ENCODE data around the gene KNDC1. TPM values are rescaled to one million over a fixed set of nuclear protein-coding genes. Genes with fewer than 3 reads are reported as not detected.

The KNDC1 gene
- total and polyA plus RNA-seq, 2 experiments from 2014 or later, result 10.8 to 33.9 TPM

DNA sequence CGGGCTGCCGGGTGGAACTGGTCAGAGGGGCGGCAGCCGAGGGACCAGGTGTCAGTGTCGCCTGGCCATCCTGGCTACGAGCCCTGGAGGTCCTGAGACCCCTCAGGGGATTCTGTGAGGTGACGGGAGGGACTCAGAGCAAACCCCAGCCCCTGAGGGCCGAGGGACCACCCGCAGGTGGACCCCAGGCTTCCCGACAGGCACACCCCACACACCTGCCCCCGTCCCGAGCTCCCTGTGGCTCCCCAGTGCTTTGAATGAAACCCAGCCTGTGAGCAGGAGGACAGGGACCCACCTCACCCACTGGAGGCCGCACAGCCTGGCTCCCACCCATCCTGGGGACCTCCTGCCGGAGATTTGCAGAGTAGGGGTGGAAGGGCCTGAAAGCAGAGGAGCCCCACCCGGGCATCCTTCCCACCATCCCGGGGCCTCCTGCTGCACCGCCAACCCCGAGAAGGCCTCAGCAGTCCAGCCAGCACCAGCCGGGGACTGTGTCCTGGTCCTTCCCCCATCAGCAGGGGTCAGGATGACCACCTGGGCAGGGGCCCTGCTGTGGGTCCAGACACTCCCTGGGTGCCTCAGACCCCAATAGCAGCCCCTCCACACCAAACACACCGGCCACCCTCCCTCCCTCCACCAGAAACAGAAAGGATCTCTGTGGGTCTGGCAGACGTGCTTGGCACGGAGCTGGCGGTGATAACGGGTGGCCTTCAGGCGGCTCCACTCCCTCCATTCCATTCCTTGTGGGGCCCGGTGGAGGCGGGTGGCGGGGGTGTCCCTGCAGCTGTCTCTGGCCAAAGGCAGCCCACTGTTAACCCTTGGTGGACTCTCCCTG lies 91.6 kb downstream of the KNDC1 start:
- H3K27ac ChIP-seq, result no peak overlapping the region

DNA sequence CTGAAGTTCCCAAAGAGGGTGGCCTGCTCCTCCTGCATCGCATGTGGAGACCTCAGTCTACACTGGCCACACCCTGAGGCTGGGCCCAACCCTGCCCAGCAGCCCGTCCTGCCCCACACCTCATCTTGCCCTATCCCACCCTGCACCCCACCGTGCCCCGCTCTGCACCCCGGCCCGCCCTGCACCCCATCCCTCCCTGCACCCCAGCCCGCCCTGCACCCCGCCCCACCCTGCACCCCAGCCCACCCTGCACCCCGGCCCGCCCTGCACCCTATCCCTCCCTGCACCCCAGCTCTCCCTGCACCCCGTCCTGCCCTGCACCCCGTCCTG lies 92.2 kb downstream of the KNDC1 start:
- Histone ChIP-seq H3K27ac (no peak overlapping the region), H3K27me3 (no peaks in the 10 kb centered on the region), H3K4me1 (ENCODE audit: low read depth) (no peaks in the 10 kb centered on the region), H3K36me3 (no peaks in the 10 kb centered on the region), H3K4me3 (no peak overlapping the region), H3K9me3 (ENCODE audit: low read depth) (no peaks in the 10 kb centered on the region)
- TF ChIP-seq, protein P1, sequence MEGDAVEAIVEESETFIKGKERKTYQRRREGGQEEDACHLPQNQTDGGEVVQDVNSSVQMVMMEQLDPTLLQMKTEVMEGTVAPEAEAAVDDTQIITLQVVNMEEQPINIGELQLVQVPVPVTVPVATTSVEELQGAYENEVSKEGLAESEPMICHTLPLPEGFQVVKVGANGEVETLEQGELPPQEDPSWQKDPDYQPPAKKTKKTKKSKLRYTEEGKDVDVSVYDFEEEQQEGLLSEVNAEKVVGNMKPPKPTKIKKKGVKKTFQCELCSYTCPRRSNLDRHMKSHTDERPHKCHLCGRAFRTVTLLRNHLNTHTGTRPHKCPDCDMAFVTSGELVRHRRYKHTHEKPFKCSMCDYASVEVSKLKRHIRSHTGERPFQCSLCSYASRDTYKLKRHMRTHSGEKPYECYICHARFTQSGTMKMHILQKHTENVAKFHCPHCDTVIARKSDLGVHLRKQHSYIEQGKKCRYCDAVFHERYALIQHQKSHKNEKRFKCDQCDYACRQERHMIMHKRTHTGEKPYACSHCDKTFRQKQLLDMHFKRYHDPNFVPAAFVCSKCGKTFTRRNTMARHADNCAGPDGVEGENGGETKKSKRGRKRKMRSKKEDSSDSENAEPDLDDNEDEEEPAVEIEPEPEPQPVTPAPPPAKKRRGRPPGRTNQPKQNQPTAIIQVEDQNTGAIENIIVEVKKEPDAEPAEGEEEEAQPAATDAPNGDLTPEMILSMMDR (IDR thresholded peaks at IDR 0.05; ENCODE audit: low read depth, low read length), result no peak
- DNase-seq (ENCODE audit: low read depth in 1 of 2, low spot score in 1 of 2), result no peak

More for the DNA sequence above, 91.6 kb downstream of the KNDC1 start:
- no peaks in the 10 kb centered on the region for H3K4me1 ChIP-seq (ENCODE audit: low read depth)
- TF ChIP-seq, protein P1 (IDR thresholded peaks at IDR 0.05; ENCODE audit: low read depth, low read length), result no peak
- H3K4me3 ChIP-seq, result no peak overlapping the region
- no peak for DNase-seq (ENCODE audit: low read depth in 1 of 2, low spot score in 1 of 2)
- no peaks in the 10 kb centered on the region for H3K36me3 ChIP-seq
- no peaks in the 10 kb centered on the region for H3K9me3 ChIP-seq (ENCODE audit: low read depth)
- H3K27me3 ChIP-seq, result no peaks in the 10 kb centered on the region

DNA sequence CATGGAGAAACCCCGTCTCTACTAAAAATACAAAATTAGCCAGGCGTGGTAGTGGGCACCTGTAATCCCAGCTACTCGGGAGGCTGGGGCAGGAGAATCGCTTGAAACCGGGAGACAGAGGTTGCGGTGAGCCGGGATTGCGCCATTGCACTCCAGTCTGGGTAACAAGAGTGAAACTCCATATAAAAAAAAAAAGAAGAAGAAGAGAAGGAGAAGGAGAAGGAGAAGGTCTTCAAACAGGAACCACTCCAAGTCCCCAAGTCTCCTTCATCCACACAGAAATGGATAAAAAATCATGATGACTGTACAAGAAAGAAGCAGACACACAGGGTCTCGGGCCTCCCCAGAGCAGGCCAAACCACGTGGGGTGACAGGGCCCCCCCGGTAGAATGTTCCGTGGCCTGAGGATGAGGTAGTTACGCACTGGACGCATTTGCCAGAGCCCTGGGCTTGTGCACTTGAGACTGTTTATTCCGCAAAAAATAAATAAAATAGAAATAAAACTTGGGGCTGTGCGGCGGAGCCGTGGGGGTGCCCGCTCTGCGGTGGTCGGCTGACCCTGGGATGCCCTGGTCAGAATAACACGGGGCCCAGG lies 93.4 kb downstream of the KNDC1 start:
- no peak for DNase-seq (ENCODE audit: low read depth in 1 of 2, low spot score in 1 of 2)
- no peaks in the 10 kb centered on the region for H3K9me3 ChIP-seq (ENCODE audit: low read depth)
- H3K36me3 ChIP-seq, result no peaks in the 10 kb centered on the region
- no peak overlapping the region for H3K4me3 ChIP-seq
- H3K27me3 ChIP-seq, result no peaks in the 10 kb centered on the region
- H3K4me1 ChIP-seq (ENCODE audit: low read depth), result no peaks in the 10 kb centered on the region
- no peak overlapping the region for H3K27ac ChIP-seq
- TF ChIP-seq, protein P1 (IDR thresholded peaks at IDR 0.05; ENCODE audit: low read depth, low read length), result no peak

DNA sequence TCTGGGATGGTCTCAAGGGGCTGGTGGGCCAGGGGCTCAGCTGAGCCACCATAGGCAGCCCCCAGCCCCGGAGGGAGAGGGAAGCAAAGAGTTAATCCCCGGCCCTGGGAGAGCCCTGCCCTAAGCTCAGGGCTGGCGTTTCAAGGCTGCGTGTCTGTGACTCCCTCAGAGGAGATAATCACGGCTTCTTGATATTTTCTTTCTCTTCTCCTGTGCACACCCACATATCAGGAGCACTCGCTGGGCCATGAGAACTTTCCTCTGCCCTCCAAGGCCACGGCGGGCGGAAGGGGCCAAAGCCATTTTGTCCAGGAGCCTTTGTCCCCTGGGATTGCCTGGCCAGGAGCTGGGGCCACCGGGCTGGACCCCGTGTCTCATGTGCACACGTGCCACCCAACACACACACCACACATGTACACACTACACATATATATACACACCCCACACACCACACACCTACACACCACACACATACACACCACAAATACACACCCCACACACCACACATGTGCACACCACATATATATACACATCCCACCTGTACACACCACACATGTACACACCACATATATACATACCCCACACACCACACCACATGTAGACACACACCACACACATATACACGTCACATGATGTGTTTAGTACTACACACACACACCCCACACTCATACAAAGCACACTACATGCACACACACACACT lies 94.6 kb downstream of the KNDC1 start:
- TF ChIP-seq, protein P1 (IDR thresholded peaks at IDR 0.05; ENCODE audit: low read depth, low read length), result no peak
- Histone ChIP-seq H3K27ac (no peak overlapping the region), H3K9me3 (ENCODE audit: low read depth) (no peaks in the 10 kb centered on the region), H3K4me1 (ENCODE audit: low read depth) (no peaks in the 10 kb centered on the region), H3K36me3 (no peaks in the 10 kb centered on the region), H3K4me3 (no peak overlapping the region), H3K27me3 (no peaks in the 10 kb centered on the region)
- no peak for DNase-seq (ENCODE audit: low read depth in 1 of 2, low spot score in 1 of 2)

DNA sequence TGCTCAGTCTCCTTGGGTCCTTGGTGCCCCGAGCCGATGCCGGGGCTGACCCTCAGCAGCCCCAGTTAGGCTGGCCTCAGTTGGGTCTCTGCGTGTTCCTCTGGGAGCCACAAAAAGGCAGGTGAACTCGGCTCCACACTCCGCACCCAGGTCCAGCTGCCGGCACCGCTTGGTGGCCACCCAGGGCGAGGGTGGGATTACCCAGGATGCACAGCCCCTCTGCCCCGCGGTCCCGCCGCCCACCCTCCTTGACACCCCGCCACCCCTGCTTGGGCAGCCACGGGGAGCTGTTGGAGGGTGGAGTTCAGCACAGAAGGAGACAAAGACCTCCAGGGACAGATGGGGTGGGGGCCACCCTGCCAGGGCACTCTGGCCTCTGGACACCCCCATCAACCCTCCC lies 95.3 kb downstream of the KNDC1 start:
- Histone ChIP-seq H3K27me3 (no peaks in the 10 kb centered on the region), H3K36me3 (no peaks in the 10 kb centered on the region)

More for the DNA sequence above, 95.3 kb downstream of the KNDC1 start:
- DNase-seq (ENCODE audit: low read depth in 1 of 2, low spot score in 1 of 2), result no peak
- H3K9me3 ChIP-seq (ENCODE audit: low read depth), result no peaks in the 10 kb centered on the region
- no peak overlapping the region for H3K27ac ChIP-seq
- H3K4me1 ChIP-seq (ENCODE audit: low read depth), result no peaks in the 10 kb centered on the region
- no peak overlapping the region for H3K4me3 ChIP-seq
- TF ChIP-seq, protein P1 (IDR thresholded peaks at IDR 0.05; ENCODE audit: low read depth, low read length), result no peak
